LNCAP (cell line): Measurements from ENCODE around the gene SLC22A23.

ENCODE experiments used
- CTCF ChIP-seq: fragments of 450-650 bp; IDR thresholded peaks from 2 replicates; pipeline ENCODE4 v1.5.1; 2017; ENCODE audit warnings: mild to moderate bottlenecking

SLC22A23 gene

GRCh38 chr6:3439961-3440360 lies 16.9 kb downstream of the SLC22A23 start:
- no peak for TF ChIP-seq CTCF

- TF ChIP-seq CTCF, result no peak
Observed at GRCh38 chr6:3438190-3439167, 18.4 kb downstream of the SLC22A23 start.

GRCh38 chr6:3433005-3433404 lies 23.8 kb downstream of the SLC22A23 start:
- no peak for TF ChIP-seq CTCF

- no peak for TF ChIP-seq CTCF
Observed at GRCh38 chr6:3432416-3432815, 24.4 kb downstream of the SLC22A23 start.

- no peak for TF ChIP-seq CTCF
Observed at GRCh38 chr6:3431994-3432393, 24.9 kb downstream of the SLC22A23 start.

GRCh38 chr6:3429211-3429610 lies 27.6 kb downstream of the SLC22A23 start:
- no peak for TF ChIP-seq CTCF

GRCh38 chr6:3428700-3429099 lies 28.1 kb downstream of the SLC22A23 start:
- TF ChIP-seq CTCF, result no peak
